Fibroblast of lung (primary cell): ENCODE results near the gene FAM47E.

Experiments used
- CTCF ChIP-seq, 2 donors: IDR thresholded peaks in 1 of 2; conservative IDR thresholded peaks in 1 of 2; 1 replicate in 1 of 2; 2 replicates in 1 of 2; pipeline ENCODE4 v1.5.1; 2011 to 2012; ENCODE audit warnings: low read length in 2 of 2, control low read depth in 1 of 2, inconsistent platforms in 1 of 2, low read depth in 1 of 2, mild to moderate bottlenecking in 1 of 2
- EZH2 ChIP-seq: IDR thresholded peaks from 2 replicates; pipeline ENCODE4 v1.5.1; 2012; ENCODE audit warnings: low read length, control low read depth, mild to moderate bottlenecking; ENCODE audit errors: missing control alignments

GRCh38 chr4:76252271-76252653 lies 741 bp downstream of the FAM47E start:
- peak; percentile 68 for TF ChIP-seq EZH2
- TF ChIP-seq CTCF (conservative IDR thresholded peaks at IDR 0.05 in 1 of 2, IDR thresholded peaks at IDR 0.05 in 1 of 2; ENCODE audit: low read depth in 1 of 2, low read length in 2 of 2) = no peak
